OCI-LY3 (cell line): ENCODE results near the gene INO80D.
"Not testable (repeated sequence)": the region's sequence is repeated elsewhere in the genome, so short reads cannot be mapped to it uniquely, and the experiment has no call there.

Source experiments
- EZH2phosphoT487 ChIP-seq: fragments of 200-600 bp; shearing (Covaris generic); IDR thresholded peaks from 2 replicates; pipeline ENCODE4 v1.6.1; 2018; ENCODE audit warnings: antibody characterized with exemption, mixed run types, low read depth
- TF ChIP-seq, protein P1 (sequence below): fragments of 200-600, 300-600 bp; sonication (generic); IDR thresholded peaks from 2 replicates; pipeline ENCODE4 v1.5.1; 2014; ENCODE audit warnings: antibody characterized with exemption, low read length, low read depth

DNA sequence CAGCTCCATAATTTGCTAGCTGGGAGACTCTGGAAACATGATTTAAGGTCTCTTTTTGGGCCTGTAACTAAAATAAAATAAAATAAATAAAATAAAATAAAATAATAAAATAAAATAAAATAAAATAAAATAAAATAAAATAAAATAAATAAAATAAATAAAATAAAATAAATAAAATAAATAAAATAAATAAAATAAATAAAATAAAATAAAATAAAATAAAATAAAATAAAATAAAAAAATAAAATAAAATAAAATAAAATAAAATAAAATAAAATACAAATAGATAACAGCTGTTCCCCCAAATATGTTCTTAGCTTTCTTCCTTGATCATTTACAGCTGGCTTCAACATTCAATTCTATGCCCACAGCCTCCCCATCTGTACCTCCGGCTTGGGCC, 97.3 kb downstream of the INO80D start:
- TF ChIP-seq, protein P1, sequence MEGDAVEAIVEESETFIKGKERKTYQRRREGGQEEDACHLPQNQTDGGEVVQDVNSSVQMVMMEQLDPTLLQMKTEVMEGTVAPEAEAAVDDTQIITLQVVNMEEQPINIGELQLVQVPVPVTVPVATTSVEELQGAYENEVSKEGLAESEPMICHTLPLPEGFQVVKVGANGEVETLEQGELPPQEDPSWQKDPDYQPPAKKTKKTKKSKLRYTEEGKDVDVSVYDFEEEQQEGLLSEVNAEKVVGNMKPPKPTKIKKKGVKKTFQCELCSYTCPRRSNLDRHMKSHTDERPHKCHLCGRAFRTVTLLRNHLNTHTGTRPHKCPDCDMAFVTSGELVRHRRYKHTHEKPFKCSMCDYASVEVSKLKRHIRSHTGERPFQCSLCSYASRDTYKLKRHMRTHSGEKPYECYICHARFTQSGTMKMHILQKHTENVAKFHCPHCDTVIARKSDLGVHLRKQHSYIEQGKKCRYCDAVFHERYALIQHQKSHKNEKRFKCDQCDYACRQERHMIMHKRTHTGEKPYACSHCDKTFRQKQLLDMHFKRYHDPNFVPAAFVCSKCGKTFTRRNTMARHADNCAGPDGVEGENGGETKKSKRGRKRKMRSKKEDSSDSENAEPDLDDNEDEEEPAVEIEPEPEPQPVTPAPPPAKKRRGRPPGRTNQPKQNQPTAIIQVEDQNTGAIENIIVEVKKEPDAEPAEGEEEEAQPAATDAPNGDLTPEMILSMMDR = not testable (repeated sequence)
- not testable (repeated sequence) for TF ChIP-seq EZH2phosphoT487
